Measurements from ENCODE around the gene ADRA1B.

The ADRA1B gene

GRCh38 chr5:159944056-159944600 lies 27.8 kb downstream of the ADRA1B start:
- TF ChIP-seq POLR2AphosphoS5 (IDR thresholded peaks at IDR 0.05; ENCODE audit: low read depth, low read length) (no peak), FOXP2 (optimal IDR thresholded peaks at IDR 0.05; ENCODE audit: borderline replicate concordance, extremely low read depth, extremely low read length, insufficient read depth) (no peak), TAF1 (IDR thresholded peaks at IDR 0.05; ENCODE audit: borderline replicate concordance, insufficient read depth, low read length) (no peak), REST (IDR thresholded peaks at IDR 0.05; ENCODE audit: insufficient read depth in 1 of 2, low read depth in 2 of 2, low read length in 2 of 2) (no peak), SIN3A (IDR thresholded peaks at IDR 0.05; ENCODE audit: borderline replicate concordance, insufficient read depth, low read length) (no peak)

- TF ChIP-seq SIN3A (IDR thresholded peaks at IDR 0.05; ENCODE audit: borderline replicate concordance, insufficient read depth, low read length): no peak
- no peak for TF ChIP-seq FOXP2 (optimal IDR thresholded peaks at IDR 0.05; ENCODE audit: borderline replicate concordance, extremely low read depth, extremely low read length, insufficient read depth)
- no peak for TF ChIP-seq REST (IDR thresholded peaks at IDR 0.05; ENCODE audit: insufficient read depth in 1 of 2, low read depth in 2 of 2, low read length in 2 of 2)
- no peak for TF ChIP-seq TAF1 (IDR thresholded peaks at IDR 0.05; ENCODE audit: borderline replicate concordance, insufficient read depth, low read length)
- TF ChIP-seq POLR2AphosphoS5 (IDR thresholded peaks at IDR 0.05; ENCODE audit: low read depth, low read length): no peak
Measured at GRCh38 chr5:159945359-159945758, 29.1 kb downstream of the ADRA1B start.

GRCh38 chr5:159947708-159948358 lies 31.6 kb downstream of the ADRA1B start:
- TF ChIP-seq SIN3A (IDR thresholded peaks at IDR 0.05; ENCODE audit: borderline replicate concordance, insufficient read depth, low read length): no peak
- no peak for TF ChIP-seq TAF1 (IDR thresholded peaks at IDR 0.05; ENCODE audit: borderline replicate concordance, insufficient read depth, low read length)
- TF ChIP-seq FOXP2 (optimal IDR thresholded peaks at IDR 0.05; ENCODE audit: borderline replicate concordance, extremely low read depth, extremely low read length, insufficient read depth): no peak
- TF ChIP-seq POLR2AphosphoS5 (IDR thresholded peaks at IDR 0.05; ENCODE audit: low read depth, low read length): no peak
- TF ChIP-seq REST (IDR thresholded peaks at IDR 0.05; ENCODE audit: insufficient read depth in 1 of 2, low read depth in 2 of 2, low read length in 2 of 2): no peak

- TF ChIP-seq TAF1 (IDR thresholded peaks at IDR 0.05; ENCODE audit: borderline replicate concordance, insufficient read depth, low read length) (no peak), REST (IDR thresholded peaks at IDR 0.05; ENCODE audit: insufficient read depth in 1 of 2, low read depth in 2 of 2, low read length in 2 of 2) (no peak), FOXP2 (optimal IDR thresholded peaks at IDR 0.05; ENCODE audit: borderline replicate concordance, extremely low read depth, extremely low read length, insufficient read depth) (no peak), SIN3A (IDR thresholded peaks at IDR 0.05; ENCODE audit: borderline replicate concordance, insufficient read depth, low read length) (no peak), POLR2AphosphoS5 (IDR thresholded peaks at IDR 0.05; ENCODE audit: low read depth, low read length) (no peak)
Measured at GRCh38 chr5:159951387-159951786, 35.1 kb downstream of the ADRA1B start.
